ENCODE results near the gene GCNT4. TPM values are rescaled to one million over a fixed set of nuclear protein-coding genes. Genes with fewer than 3 reads are reported as not detected.

The GCNT4 gene
- total RNA-seq, 2 donors from 2014 or later: 1.3 to 1.4 TPM

- Histone ChIP-seq H3K27ac (no peak overlapping the region), H3K9me3 (no peaks in the 10 kb centered on the region), H3K4me1 (replicated peaks) (no peaks in the 10 kb centered on the region), H3K36me3 (no peaks in the 10 kb centered on the region), H3K27me3 (replicated peaks; ENCODE audit: insufficient read depth) (no peaks in the 10 kb centered on the region), H3K4me3 (no peak overlapping the region)
- TF ChIP-seq POLR2A (IDR thresholded peaks at IDR 0.05) (no peak), POLR2AphosphoS5 (IDR thresholded peaks at IDR 0.05) (no peak)
- DNase-seq (ENCODE audit: low spot score): no peak
- intact Hi-C loops (cut with DNase I): no loop called here
- WGBS: 62% methylated on average over 1 of the region's 1 CpG
These were observed 9.8 kb downstream of the GCNT4 start for GRCh38 chr5:75042522-75042921.

- no peak for DNase-seq (ENCODE audit: low spot score)
- no peaks in the 10 kb centered on the region for H3K27me3 ChIP-seq (replicated peaks; ENCODE audit: insufficient read depth)
- TF ChIP-seq POLR2AphosphoS5 (IDR thresholded peaks at IDR 0.05) (no peak), POLR2A (IDR thresholded peaks at IDR 0.05) (no peak), CTCF (IDR thresholded peaks at IDR 0.05) (no peak)
- H3K27ac ChIP-seq: no peak overlapping the region
- no peaks in the 10 kb centered on the region for H3K36me3 ChIP-seq
- H3K9me3 ChIP-seq: no peaks in the 10 kb centered on the region
- intact Hi-C loops (cut with DNase I): no loop called here
- WGBS: 85% methylated on average over 4 of the region's 4 CpGs
- no peaks in the 10 kb centered on the region for H3K4me1 ChIP-seq (replicated peaks)
- H3K4me3 ChIP-seq: no peak overlapping the region
These were observed 11.4 kb downstream of the GCNT4 start for GRCh38 chr5:75040973-75041372.

- Histone ChIP-seq H3K27ac (no peak overlapping the region), H3K36me3 (no peaks in the 10 kb centered on the region), H3K4me3 (no peak overlapping the region), H3K9me3 (no peaks in the 10 kb centered on the region), H3K27me3 (replicated peaks; ENCODE audit: insufficient read depth) (no peaks in the 10 kb centered on the region), H3K4me1 (replicated peaks) (no peaks in the 10 kb centered on the region)
- DNase-seq (ENCODE audit: low spot score): peak; percentile 20
- no peak for TF ChIP-seq CTCF (IDR thresholded peaks at IDR 0.05)
- TF ChIP-seq POLR2AphosphoS5 (IDR thresholded peaks at IDR 0.05): peak; percentile 19
- WGBS: 48% methylated on average over 4 of the region's 4 CpGs
- intact Hi-C loops (cut with DNase I): no loop called here
These were observed 15.3 kb downstream of the GCNT4 start for GRCh38 chr5:75037106-75037505.

- H3K4me1 ChIP-seq (replicated peaks): no peaks in the 10 kb centered on the region
- TF ChIP-seq POLR2AphosphoS5 (IDR thresholded peaks at IDR 0.05) (no peak), CTCF (IDR thresholded peaks at IDR 0.05) (no peak), POLR2A (IDR thresholded peaks at IDR 0.05) (no peak)
- no peak overlapping the region for H3K4me3 ChIP-seq
- H3K9me3 ChIP-seq: no peaks in the 10 kb centered on the region
- no peak overlapping the region for H3K27ac ChIP-seq
- H3K36me3 ChIP-seq: no peaks in the 10 kb centered on the region
- WGBS: 81% methylated on average over 6 of the region's 6 CpGs
- no peak for DNase-seq (ENCODE audit: low spot score)
- no peaks in the 10 kb centered on the region for H3K27me3 ChIP-seq (replicated peaks; ENCODE audit: insufficient read depth)
- intact Hi-C loops (cut with DNase I): no loop called here
These were observed 18.1 kb downstream of the GCNT4 start for GRCh38 chr5:75034137-75034739.

GRCh38 chr5:75031366-75031765 lies 21.0 kb downstream of the GCNT4 start:
- intact Hi-C loops (cut with DNase I): no loop called here
- TF ChIP-seq POLR2A (IDR thresholded peaks at IDR 0.05) (no peak), POLR2AphosphoS5 (IDR thresholded peaks at IDR 0.05) (no peak), CTCF (IDR thresholded peaks at IDR 0.05) (no peak)

More at GRCh38 chr5:75031366-75031765, 21.0 kb downstream of the GCNT4 start:
- Histone ChIP-seq H3K9me3 (no peaks in the 10 kb centered on the region), H3K27me3 (replicated peaks; ENCODE audit: insufficient read depth) (no peaks in the 10 kb centered on the region), H3K36me3 (no peaks in the 10 kb centered on the region), H3K4me3 (no peak overlapping the region), H3K27ac (no peak overlapping the region), H3K4me1 (replicated peaks) (no peaks in the 10 kb centered on the region)
- 56% methylated on average over 3 of the region's 3 CpGs for WGBS
- DNase-seq (ENCODE audit: low spot score): no peak

All from prostate gland (tissue), 2 donors.